PFSK-1 (cell line): ENCODE data around the gene COX18.

Experiments used
- FOXP2 ChIP-seq: optimal IDR thresholded peaks from 2 replicates; pipeline ENCODE3; 2011; ENCODE audit warnings: borderline replicate concordance, control low read depth, inconsistent platforms; ENCODE audit not compliant: insufficient read depth; ENCODE audit errors: extremely low read length, extremely low read depth
- POLR2AphosphoS5 ChIP-seq: IDR thresholded peaks from 2 replicates; pipeline ENCODE4 v1.6.1; 2012; ENCODE audit warnings: low read depth, mild to moderate bottlenecking, control low read depth, low read length, moderate library complexity
- REST ChIP-seq, 2 experiments: IDR thresholded peaks; 2 replicates each; pipeline versions ENCODE4 v1.6.1 to v1.8.0; 2011 to 2012; ENCODE audit warnings: low read depth in 2 of 2, low read length in 2 of 2, control low read depth in 1 of 2, inconsistent platforms in 1 of 2, mild to moderate bottlenecking in 1 of 2, moderate library complexity in 1 of 2; ENCODE audit not compliant: insufficient read depth in 1 of 2
- SIN3A ChIP-seq: IDR thresholded peaks from 2 replicates; pipeline ENCODE4 v1.6.1; 2012; ENCODE audit warnings: mild to moderate bottlenecking, low read length, moderate library complexity, borderline replicate concordance; ENCODE audit not compliant: insufficient read depth
- TAF1 ChIP-seq: IDR thresholded peaks from 2 replicates; pipeline ENCODE4 v1.6.1; 2012; ENCODE audit warnings: low read length, control low read depth, borderline replicate concordance; ENCODE audit not compliant: insufficient read depth

COX18 gene

GRCh38 chr4:73037057-73037456 is 32.5 kb downstream of the COX18 start:
- TF ChIP-seq FOXP2 (no peak), POLR2AphosphoS5 (no peak), REST (IDR thresholded peaks at IDR 0.05; ENCODE audit: insufficient read depth in 1 of 2, low read depth in 2 of 2, low read length in 2 of 2) (no peak), SIN3A (no peak), TAF1 (no peak)

GRCh38 chr4:73036123-73036522 is 33.4 kb downstream of the COX18 start:
- TF ChIP-seq TAF1 (no peak), REST (IDR thresholded peaks at IDR 0.05; ENCODE audit: insufficient read depth in 1 of 2, low read depth in 2 of 2, low read length in 2 of 2) (no peak), POLR2AphosphoS5 (no peak), SIN3A (no peak), FOXP2 (no peak)

GRCh38 chr4:73034896-73035295 is 34.6 kb downstream of the COX18 start:
- no peak for TF ChIP-seq SIN3A
- no peak for TF ChIP-seq TAF1
- TF ChIP-seq FOXP2, result no peak
- no peak for TF ChIP-seq POLR2AphosphoS5
- TF ChIP-seq REST (IDR thresholded peaks at IDR 0.05; ENCODE audit: insufficient read depth in 1 of 2, low read depth in 2 of 2, low read length in 2 of 2), result no peak

- TF ChIP-seq POLR2AphosphoS5 (no peak), TAF1 (no peak), FOXP2 (no peak), REST (IDR thresholded peaks at IDR 0.05; ENCODE audit: insufficient read depth in 1 of 2, low read depth in 2 of 2, low read length in 2 of 2) (no peak), SIN3A (no peak)
These were observed 40.9 kb downstream of the COX18 start for GRCh38 chr4:73028621-73029020.

GRCh38 chr4:73021634-73022033 is 47.9 kb downstream of the COX18 start:
- TF ChIP-seq REST (IDR thresholded peaks at IDR 0.05; ENCODE audit: insufficient read depth in 1 of 2, low read depth in 2 of 2, low read length in 2 of 2), result no peak
- no peak for TF ChIP-seq SIN3A
- no peak for TF ChIP-seq TAF1
- no peak for TF ChIP-seq POLR2AphosphoS5
- TF ChIP-seq FOXP2, result no peak
